HG02970 (cell line): Measurements from ENCODE around the gene ABTB2.
"Not testable (repeated sequence)": the region's sequence is repeated elsewhere in the genome, so short reads cannot be mapped to it uniquely, and the experiment has no call there.

Experiments
- ATAC-seq: cut with Tn5 transposase; IDR thresholded peaks from one replicate; pipeline ENCODE4 v1.9.1; 2021; ENCODE audit warnings: mild to moderate bottlenecking, moderate library complexity, moderate number of reproducible peaks; ENCODE audit not compliant: unreplicated experiment, low FRiP score

Gene ABTB2

GRCh38 chr11:34357701-34358257 lies at the start of gene ABTB2:
ABTB2 (minus strand) TSS chr11:34358010.
- peak; percentile 83 for ATAC-seq

- ATAC-seq = no peak
Observed at GRCh38 chr11:34407121-34407813, 49.5 kb upstream of the ABTB2 start.

DNA sequence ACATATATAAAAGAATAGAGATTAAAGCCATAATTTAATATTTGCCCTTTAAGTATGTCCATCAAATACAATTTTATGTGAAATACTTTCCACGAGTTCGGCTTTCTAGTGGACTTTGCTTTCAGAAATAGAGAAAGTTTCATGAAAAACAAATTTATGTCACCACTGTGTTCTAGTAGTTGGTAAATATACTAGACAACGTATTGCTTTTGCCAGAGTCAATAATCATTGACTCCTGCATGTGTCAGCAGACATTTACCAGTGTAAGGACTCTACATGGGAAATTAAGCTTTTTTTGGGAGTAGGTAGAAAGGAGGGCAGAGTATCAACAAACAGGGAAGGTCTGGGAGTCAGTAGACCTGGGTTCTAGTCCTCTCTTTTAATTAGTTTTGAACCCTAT lies 48.6 kb upstream of the ABTB2 start:
- no peak for ATAC-seq

GRCh38 chr11:34405079-34405858 lies 47.5 kb upstream of the ABTB2 start:
- ATAC-seq = no peak

DNA sequence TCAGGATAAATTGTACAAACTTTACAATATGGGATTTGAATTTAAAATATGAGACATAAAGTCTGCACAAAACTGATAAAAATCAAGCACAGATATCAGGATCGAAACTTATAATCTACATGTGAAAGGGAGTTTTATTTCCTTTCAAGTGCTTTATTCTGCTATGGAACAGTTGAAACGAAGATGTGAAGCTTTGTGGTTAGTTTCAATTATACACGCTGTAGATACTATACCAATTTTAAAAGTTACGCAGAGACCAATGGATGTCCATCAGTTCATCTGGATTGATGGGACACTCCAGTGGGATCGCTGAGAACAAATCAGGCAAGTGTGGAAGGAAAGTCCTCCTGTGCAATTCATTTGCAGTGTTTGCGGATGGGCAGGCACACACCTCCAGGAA lies 46.5 kb upstream of the ABTB2 start:
- no peak for ATAC-seq

DNA sequence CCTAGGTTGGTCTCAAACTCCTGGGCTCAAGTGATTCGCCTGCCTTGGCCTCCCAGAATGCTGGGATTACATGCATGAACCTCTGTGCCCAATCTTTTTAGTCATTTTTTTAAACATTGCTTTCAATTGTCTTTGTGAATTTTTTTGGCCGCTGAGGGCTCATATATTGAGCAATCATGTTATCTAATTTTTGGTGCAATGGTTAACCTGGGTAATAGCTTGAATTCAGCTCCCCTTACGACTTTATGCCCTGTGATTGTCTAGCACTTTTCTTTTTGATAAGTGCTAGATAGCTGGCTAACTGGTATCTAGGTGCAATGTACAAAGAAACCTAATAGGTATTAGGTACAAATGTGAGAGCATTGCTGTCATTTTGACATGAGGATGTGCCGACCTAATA lies 45.6 kb upstream of the ABTB2 start:
- no peak for ATAC-seq

- no peak for ATAC-seq
Observed at GRCh38 chr11:34397811-34398210, 40.0 kb upstream of the ABTB2 start.

- ATAC-seq = no peak
Observed at GRCh38 chr11:34397120-34397519, 39.3 kb upstream of the ABTB2 start.

- ATAC-seq = no peak
Observed at GRCh38 chr11:34395916-34396550, 38.2 kb upstream of the ABTB2 start.

DNA sequence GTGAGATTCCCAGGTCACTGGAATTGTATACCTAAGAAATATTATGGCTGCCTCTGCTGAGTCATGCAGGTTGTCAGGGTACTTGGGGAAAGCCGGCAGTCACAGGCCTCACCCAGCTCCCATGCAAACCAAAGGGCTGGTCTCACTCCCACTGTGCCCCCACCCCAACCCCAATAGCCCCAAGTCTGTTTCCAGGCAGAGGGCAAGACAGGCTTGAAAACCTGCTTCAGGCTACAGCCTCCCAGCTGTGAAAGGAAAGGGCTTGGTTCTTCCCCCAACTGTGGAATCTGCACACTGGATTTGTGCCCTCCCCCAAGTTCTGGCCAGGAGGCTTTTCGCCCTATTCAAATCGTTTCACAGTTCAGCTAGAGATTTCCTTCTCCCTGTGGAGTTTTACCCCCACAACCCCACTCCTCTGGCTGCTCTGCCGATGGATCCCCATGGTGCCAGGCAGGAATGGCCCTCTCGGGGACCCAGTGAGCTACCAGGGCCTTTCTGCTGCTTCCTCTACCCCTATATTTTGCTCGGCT lies 37.0 kb upstream of the ABTB2 start:
- no peak for ATAC-seq

DNA sequence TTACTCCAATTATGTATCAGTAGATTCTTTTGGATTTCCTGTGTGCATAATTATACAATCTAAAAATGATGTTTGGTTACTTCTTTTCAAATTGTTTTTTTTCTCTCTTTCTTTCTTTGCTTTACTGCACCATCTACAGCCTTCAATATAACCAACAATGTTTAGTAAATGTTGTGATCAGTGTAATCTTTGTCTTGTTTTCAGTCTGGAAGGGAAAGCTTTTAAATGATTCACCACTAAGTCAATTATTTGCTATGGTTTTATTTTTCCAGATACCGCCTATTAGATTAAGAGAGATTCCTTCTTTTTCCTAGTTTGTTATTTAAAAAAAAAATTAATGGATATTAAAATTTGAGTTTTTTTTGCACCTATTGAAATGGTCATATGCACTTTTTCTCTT lies 29.8 kb upstream of the ABTB2 start:
- ATAC-seq = no peak

DNA sequence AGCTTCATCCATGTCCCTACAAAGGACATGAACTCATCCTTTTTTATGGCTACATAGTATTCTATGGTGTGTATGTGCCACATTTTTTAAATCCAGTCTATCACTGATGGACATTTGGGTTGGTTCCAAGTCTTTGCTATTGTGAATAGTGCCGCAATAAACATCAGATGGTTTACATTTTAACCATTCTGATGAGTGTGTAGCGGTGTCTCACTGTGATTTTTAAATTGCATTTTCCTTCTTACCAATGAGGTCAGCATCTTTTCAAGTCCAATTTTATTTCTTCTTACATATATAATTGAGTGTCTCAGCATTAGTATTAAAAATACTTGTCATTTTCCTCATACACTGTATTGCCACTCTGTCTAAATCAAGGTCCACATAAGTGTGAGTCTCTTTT lies 28.5 kb upstream of the ABTB2 start:
- not testable (repeated sequence) for ATAC-seq

DNA sequence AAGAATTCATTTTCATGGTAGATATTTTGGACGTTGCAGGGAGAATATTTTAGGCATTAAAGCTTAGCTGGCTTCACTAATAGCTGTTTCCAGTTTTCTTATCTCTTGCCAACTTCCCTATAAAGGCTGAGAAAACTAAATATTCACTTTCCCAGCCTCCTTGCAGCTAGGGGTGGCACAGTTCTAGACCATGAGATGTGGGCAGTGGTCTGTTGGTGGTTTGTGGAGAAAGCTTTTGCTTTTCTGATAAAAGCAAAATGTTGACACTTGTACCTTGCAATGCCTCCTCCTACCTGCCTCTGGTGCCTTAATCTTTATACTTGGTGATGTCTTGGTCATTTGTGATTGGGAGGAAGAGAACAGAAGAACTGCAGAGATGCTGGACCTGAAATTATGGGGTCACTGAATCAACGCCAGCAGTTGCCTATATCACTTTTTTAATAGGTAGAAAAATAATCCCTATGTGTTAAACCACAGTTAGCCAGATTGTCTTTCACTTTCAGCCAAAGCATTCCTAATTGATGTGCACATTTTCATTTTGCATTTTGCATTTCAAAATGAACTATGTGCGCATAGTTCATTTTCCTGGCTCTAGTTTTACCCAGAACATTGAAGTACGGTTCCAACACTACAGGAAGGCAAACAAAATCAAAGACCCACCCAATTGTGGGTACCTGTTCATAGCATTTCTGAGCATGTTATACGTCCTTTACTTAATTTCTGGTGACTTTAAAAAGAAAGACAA lies 24.9 kb upstream of the ABTB2 start:
- no peak for ATAC-seq

DNA sequence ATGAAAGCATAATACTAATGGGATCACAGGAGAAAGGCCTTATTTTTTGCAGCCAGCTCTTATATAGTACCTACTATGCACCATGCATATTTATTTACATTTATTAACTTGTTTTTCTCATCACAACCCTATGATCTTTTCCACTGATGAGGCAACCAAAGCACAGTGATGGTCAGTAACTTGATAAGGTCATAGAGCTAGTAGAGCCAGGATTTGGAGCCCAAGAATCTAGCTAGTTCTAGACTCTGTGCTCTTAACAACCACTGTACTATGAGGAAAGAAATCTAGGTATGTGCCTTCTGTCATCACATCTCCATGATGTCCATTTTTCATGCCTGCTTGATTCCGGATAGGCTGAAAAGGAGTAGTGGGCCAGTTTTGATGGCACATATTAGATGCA lies 24.0 kb upstream of the ABTB2 start:
- no peak for ATAC-seq

DNA sequence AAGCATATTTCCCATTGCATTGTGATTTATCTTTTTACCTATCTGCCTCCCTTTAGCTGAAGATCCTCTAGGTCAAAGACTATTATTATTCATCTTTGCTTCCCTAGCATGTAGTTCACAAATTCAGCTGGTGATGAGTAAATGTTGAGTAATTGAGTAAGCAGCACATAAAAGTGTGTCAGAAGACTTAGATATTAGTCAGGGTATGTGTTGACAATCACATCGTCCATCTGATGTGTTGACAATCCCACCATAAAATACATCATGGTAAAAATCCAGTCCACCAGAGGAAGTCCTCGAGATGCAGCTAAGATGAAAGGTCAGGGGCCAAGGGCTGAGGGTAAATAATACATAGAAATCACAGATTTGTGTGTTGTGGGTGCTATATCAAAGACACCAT lies 22.9 kb upstream of the ABTB2 start:
- no peak for ATAC-seq

- no peak for ATAC-seq
Observed at GRCh38 chr11:34379539-34379938, 21.7 kb upstream of the ABTB2 start.

DNA sequence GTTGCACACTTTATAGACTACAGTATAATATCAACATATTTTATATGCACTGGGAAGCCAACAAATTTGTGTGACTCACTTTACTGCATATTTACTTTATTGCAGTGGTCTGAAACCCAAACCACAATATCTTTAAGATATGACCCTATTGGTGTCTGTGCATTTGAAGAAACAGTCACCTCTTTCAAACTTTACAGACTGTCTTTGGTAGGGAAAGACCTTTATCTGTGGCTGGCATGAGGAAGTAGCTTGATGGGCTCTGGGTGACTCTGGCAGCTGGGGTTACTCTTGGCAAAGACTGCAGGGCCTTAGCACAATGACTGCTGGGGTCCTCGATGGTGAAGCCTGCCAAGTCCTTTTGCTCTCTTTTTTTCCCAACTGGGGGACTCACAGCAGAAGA lies 21.3 kb upstream of the ABTB2 start:
- ATAC-seq = no peak

- no peak for ATAC-seq
Observed at GRCh38 chr11:34373727-34374126, 15.9 kb upstream of the ABTB2 start.

DNA sequence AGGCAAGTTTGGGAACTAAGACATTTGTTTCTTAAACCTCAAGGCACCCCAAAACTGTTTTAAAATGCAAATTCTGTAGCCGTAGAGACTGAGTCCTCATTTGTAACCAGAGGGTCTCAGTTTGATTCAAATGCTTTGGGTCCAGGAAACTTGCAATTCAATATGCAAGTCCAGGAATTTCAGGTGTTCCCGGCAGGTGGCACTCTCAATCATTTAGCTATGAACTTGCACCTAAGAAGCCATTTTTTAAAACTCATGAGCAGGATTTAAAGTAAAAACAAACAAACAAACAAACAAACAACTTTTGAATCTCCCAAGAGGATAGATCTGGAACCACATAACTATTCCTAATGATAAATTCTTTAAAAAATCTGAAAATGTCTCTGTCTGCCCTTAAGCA lies 8.7 kb upstream of the ABTB2 start:
- no peak for ATAC-seq

DNA sequence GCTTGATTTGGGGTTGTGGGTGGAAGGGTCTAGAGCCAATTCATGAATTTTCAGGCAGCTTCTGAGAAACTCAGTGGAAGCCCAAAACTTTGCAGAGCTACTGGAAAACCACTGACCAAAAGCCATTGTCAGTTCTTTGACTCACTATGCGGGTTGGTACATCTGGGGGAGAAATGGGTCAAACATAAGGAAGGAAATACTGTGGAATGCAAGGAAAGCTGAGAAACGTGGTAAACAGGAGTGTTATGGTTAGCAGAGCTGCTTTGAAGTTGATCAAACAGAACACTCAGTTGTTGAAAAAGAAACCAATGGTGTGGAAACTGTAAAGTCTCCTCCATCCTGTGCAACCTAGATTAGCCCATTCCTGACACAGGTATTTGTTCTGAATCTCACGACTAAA lies 6.3 kb upstream of the ABTB2 start:
- ATAC-seq = no peak
